Thyroid gland (tissue), 4 donors: ENCODE results near the gene SENP7. TPM values are rescaled to one million over a fixed set of nuclear protein-coding genes. Genes with fewer than 3 reads are reported as not detected.

Source experiments
- DNase-seq, 2 donors: peaks; one replicate each; pipeline ENCODE4 v3.0.0-alpha.2; 2019
- H3K27ac ChIP-seq, 3 donors: fragments of 200-600 bp; sonication (generic); 1 replicate in 2 of 3; 2 replicates in 1 of 3; pipeline ENCODE4 v1.5.1; 2016 to 2019; ENCODE audit warnings: mild to moderate bottlenecking in 1 of 3, moderate library complexity in 1 of 3
- H3K27me3 ChIP-seq: fragments of 200-600 bp; sonication (generic); one replicate; pipeline ENCODE4 v1.5.1; 2019
- H3K36me3 ChIP-seq, 2 donors: fragments of 200-600 bp; sonication (generic); one replicate each; pipeline ENCODE4 v1.5.1; 2016 to 2019
- H3K4me1 ChIP-seq, 2 donors: fragments of 200-600 bp; sonication (generic); one replicate each; pipeline ENCODE4 v1.5.1; 2017 to 2019
- H3K4me3 ChIP-seq, 3 donors: fragments of 200-600 bp; sonication (generic); replicated peaks in 1 of 3; 1 replicate in 2 of 3; 2 replicates in 1 of 3; pipeline ENCODE4 v1.5.1; 2016; ENCODE audit warnings: mild to moderate bottlenecking in 1 of 3
- H3K9me3 ChIP-seq: fragments of 200-600 bp; sonication (generic); one replicate; pipeline ENCODE4 v1.5.1; 2017
- CTCF ChIP-seq, 6 experiments: fragments of 200-600 bp in 3 of 6; fragments of 450-650 bp in 3 of 6; sonication (generic) in 3 of 6; IDR thresholded peaks; one replicate each; pipeline ENCODE4 v1.5.1; 2016 to 2019; ENCODE audit warnings: antibody characterized with exemption in 6 of 6, mild to moderate bottlenecking in 2 of 6, inconsistent platforms in 1 of 6, moderate library complexity in 1 of 6
- POLR2A ChIP-seq, 2 donors: fragments of 450-650 bp; IDR thresholded peaks; one replicate each; pipeline ENCODE4 v1.6.1; 2017; ENCODE audit warnings: antibody characterized with exemption in 2 of 2, mild to moderate bottlenecking in 2 of 2, moderate library complexity in 1 of 2
- WGBS, 2 donors: methylation state at CpG; one replicate each; pipeline ENCODE4 v1.1.5; 2017; 5-methylcytosine and 5-hydroxymethylcytosine counted together
- intact Hi-C: fragments of 100-400 bp; cut with DNase I; formaldehyde crosslinking; loops from one replicate; pipeline ENCODE4 v1.15.1; 2023
- total RNA-seq, 4 donors: library from RNA; depleted of rRNA; stranded (reverse); fragments of >200 nt; gene quantifications; one replicate each; pipeline ENCODE4 v1.2.3, GENCODE V29; 2016

The SENP7 gene
- total RNA-seq, 4 donors from 2014 or later, result 30.2 to 42.9 (median 31.5) TPM

DNA sequence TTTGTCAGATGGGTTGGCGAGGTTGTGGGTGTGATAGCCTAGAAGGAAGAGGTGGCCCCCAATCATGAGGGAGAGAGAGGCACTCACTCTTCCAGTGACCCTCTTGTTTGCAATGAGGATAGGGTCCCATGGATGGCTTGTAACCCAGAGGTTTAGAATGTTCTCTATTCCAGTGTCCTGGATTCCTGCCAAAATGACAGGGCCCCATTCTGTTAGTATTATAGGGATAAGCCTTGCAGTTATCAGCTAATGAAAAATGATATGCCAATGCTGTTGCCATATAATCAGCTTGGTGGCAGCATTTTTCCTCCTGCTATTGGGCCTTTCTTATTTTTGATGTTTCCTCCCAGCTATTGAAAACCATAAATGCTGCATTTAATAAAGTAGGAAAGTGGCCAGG is 23.3 kb upstream of the SENP7 start:
- WGBS, 2 donors, result 92 to 100% methylated on average over 1 of the region's 1 CpG
- Histone ChIP-seq H3K4me1 (no peaks in the 10 kb centered on the region), H3K27me3 (no peaks in the 10 kb centered on the region), H3K4me3 (no peak overlapping the region), H3K9me3 (no peaks in the 10 kb centered on the region), H3K36me3 (no peaks in the 10 kb centered on the region), H3K27ac (no peak overlapping the region)
- intact Hi-C loops, result no loop called here
- DNase-seq, result no peak
- TF ChIP-seq POLR2A (IDR thresholded peaks at IDR 0.05) (no peak), CTCF (IDR thresholded peaks at IDR 0.05) (no peak)

DNA sequence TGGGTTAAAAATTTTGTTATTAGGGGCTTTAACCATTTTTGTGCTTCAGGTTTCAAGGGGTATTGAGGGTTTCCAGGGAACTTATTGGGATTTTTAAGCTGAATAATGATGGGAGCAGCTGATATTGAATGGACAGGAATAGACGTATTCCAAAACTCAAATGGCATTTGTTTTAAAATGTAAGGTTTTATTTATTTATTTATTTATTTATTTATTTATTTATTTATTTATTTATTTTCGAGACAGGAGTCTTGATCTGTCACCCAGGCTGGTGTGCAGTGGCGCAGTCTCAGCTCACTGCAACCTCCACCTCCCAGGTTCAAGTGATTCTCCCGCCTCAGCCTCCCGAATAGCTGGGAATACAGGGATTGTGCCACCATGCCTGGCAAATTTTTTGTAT is 22.2 kb upstream of the SENP7 start:
- intact Hi-C loops, result no loop called here
- H3K27ac ChIP-seq, result no peak overlapping the region
- H3K4me3 ChIP-seq, result no peak overlapping the region
- WGBS, 2 donors, result 80 to 82% methylated on average over 5 of the region's 5 CpGs
- no peaks in the 10 kb centered on the region for H3K4me1 ChIP-seq
- H3K36me3 ChIP-seq, result no peaks in the 10 kb centered on the region
- H3K27me3 ChIP-seq, result no peaks in the 10 kb centered on the region
- H3K9me3 ChIP-seq, result no peaks in the 10 kb centered on the region
- DNase-seq, result no peak
- no peak for TF ChIP-seq POLR2A (IDR thresholded peaks at IDR 0.05)
- TF ChIP-seq CTCF (IDR thresholded peaks at IDR 0.05), result no peak

GRCh38 chr3:101533603-101533968 is 20.6 kb upstream of the SENP7 start:
- WGBS, 2 donors, result 78 to 89% methylated on average over 1 of the region's 1 CpG
- no peaks in the 10 kb centered on the region for H3K9me3 ChIP-seq
- H3K27me3 ChIP-seq, result no peaks in the 10 kb centered on the region
- H3K4me3 ChIP-seq, result no peak overlapping the region
- no peak overlapping the region for H3K27ac ChIP-seq
- TF ChIP-seq POLR2A (IDR thresholded peaks at IDR 0.05) (no peak), CTCF (IDR thresholded peaks at IDR 0.05) (no peak)
- intact Hi-C loops, result no loop called here
- no peak for DNase-seq
- H3K36me3 ChIP-seq, result no peaks in the 10 kb centered on the region
- H3K4me1 ChIP-seq, result no peaks in the 10 kb centered on the region

GRCh38 chr3:101532783-101533602 is 20.0 kb upstream of the SENP7 start:
- TF ChIP-seq CTCF (IDR thresholded peaks at IDR 0.05) (no peak), POLR2A (IDR thresholded peaks at IDR 0.05) (no peak)

DNA sequence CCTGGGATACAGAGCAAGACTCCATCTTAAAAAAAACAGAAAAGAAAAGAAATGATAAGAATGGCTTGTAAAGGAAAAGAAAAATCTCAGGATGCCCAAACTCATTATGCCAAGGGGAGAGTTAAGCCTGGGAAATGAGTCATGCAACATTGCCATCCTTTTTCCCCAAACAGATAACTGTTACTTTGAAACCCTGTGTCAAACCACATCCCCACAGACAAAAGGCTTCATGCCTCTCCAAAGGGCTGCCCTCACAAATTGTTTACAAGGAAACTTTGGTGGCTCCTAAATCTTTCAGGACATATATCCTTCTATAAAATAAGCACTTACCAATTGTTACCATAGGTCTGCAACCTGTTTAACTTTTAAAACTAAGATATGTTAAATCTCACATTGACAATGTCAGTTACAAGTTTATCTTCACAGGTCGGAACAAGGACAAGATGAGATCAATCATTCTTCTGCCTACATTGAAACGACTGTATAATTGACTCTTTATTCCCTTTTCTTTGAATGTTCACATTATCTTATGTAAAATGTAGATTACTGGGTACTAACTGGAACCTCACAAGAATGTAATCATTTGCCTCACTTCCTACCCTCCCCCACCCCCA is 18.6 kb upstream of the SENP7 start:
- Histone ChIP-seq H3K9me3 (no peaks in the 10 kb centered on the region), H3K36me3 (no peaks in the 10 kb centered on the region), H3K4me1 (no peaks in the 10 kb centered on the region), H3K27ac (no peak overlapping the region), H3K4me3 (no peak overlapping the region), H3K27me3 (no peaks in the 10 kb centered on the region)
- no peak for DNase-seq
- WGBS, 2 donors, result 51% methylated on average over 2 of the region's 2 CpGs
- intact Hi-C loops, result no loop called here
- TF ChIP-seq CTCF (IDR thresholded peaks at IDR 0.05) (no peak), POLR2A (IDR thresholded peaks at IDR 0.05) (no peak)

More at GRCh38 chr3:101532783-101533602, 20.0 kb upstream of the SENP7 start:
- Histone ChIP-seq H3K27me3 (no peaks in the 10 kb centered on the region), H3K9me3 (no peaks in the 10 kb centered on the region), H3K27ac (no peak overlapping the region), H3K4me3 (no peak overlapping the region), H3K4me1 (no peaks in the 10 kb centered on the region), H3K36me3 (no peaks in the 10 kb centered on the region)
- 65 to 68% methylated on average over 9 of the region's 9 CpGs for WGBS, 2 donors
- no peak for DNase-seq
- intact Hi-C loops, result no loop called here
